ENCODE results near the gene PEG3.

PEG3 gene

GRCh38 chr19:56838909-56839651, 1.4 kb downstream of the PEG3 start:
- no peak for DNase-seq

DNA sequence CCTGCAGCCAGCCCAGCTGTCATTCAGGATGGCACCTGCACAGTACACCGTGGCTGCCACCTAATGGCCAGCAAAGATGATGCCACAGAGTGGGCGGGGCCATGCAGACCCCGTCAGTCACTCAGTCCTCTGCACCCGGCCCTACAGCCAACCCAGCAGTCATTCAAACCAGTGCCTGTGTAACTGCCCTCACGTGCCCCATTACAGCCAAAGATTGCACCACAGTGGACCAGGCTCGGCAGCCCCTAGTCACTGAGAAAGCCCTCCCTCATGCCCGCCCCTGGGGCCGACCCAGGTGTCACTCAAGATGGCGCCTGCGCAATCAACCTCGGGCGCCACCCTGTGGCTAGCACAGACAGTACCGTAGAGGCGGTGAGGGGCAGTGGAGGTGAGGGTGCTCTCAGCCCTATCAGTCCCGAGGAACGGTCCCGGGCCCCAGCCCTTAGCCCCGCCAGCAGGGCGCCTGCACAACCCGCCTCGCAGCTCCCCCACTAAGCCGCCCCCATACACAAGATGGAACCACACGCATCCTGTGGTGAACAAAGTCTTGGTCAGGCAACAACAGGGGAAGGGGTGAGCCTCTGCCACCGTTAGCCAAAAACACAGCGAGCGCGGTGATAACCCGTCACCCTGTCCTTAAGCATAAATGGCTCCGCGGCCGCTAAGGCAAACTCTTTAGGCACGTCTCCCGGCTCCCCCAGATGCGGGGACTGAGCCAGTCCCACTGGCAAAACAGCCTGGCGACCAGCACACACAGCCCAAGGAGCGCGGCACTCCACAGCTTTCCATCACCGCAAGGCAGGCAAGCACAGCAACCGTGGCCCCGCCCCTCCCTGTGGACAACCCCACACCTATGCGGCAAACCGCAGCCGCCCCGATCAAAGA, 2.3 kb downstream of the PEG3 start:
- no peak for DNase-seq

GRCh38 chr19:56837492-56838023, 3.0 kb downstream of the PEG3 start:
- no peak for DNase-seq

DNA sequence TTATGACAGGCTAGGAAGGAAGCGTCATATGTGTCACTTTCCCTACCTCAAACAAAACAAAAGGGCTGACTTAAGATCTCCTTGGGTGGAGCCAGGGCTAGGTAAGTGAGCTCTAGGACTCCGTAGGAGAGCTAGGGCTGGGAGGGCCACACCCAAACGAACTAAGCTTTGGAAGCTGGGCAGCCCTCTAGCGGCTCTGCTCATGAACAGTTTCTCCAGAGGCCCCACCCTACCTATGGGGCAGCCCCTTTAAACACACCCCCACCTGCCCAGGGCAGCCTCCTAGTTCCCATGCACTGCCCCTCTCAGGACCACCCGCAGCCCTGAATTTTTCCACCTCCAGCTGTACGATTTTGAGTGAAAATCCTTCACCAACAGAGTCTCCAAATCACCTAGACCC, 3.5 kb downstream of the PEG3 start:
- DNase-seq: no peak

- no peak for DNase-seq
Measured at GRCh38 chr19:56836059-56836458, 4.5 kb downstream of the PEG3 start.

GRCh38 chr19:56835401-56835800, 5.1 kb downstream of the PEG3 start:
- no peak for DNase-seq

DNA sequence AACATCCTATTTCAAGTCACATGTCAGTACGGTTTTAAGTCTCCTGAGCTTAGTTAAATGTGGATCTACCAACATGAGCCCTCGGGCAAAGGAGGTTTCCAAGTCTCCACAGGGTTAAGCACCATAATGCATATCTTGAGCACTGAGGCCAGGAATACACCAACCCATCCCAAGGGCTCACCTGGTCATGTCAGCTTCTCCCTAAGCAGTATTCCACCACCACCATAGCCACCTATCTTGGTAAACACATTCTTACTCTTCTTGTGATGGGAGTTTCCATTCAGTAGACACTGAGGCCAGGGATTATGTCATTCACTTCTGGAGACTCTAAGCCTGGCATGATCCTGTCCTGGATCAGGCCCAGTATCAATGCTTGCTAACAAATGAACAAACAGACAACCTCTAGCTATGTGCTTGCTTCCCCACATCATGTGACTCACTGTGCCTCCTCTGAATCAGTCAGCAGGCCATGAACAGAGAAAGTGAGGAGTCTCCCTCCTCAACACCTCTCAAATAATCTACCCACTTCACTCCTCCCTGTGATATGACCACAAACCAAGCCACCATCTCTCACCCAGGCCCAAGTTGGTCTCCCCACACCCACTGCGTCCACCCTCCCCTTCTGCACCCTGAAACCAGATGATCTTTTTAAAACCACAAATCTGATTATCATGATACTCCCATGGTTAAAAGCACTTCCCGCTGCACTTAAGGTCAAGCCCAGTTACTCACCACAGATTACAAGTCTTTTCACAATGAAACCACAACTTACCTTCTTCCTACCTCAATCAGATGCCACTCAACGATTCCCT, 5.8 kb downstream of the PEG3 start:
- no peak for DNase-seq

- DNase-seq: no peak
Measured at GRCh38 chr19:56832352-56832928, 8.1 kb downstream of the PEG3 start.

GRCh38 chr19:56831255-56831654, 9.3 kb downstream of the PEG3 start:
- DNase-seq: no peak

- DNase-seq: no peak
Measured at GRCh38 chr19:56829596-56829995, 10.9 kb downstream of the PEG3 start.

GRCh38 chr19:56827708-56828107, 12.8 kb downstream of the PEG3 start:
- no peak for DNase-seq

- DNase-seq: no peak
Measured at GRCh38 chr19:56823956-56824355, 16.6 kb downstream of the PEG3 start.

GRCh38 chr19:56823417-56823816, 17.1 kb downstream of the PEG3 start:
- no peak for DNase-seq

DNA sequence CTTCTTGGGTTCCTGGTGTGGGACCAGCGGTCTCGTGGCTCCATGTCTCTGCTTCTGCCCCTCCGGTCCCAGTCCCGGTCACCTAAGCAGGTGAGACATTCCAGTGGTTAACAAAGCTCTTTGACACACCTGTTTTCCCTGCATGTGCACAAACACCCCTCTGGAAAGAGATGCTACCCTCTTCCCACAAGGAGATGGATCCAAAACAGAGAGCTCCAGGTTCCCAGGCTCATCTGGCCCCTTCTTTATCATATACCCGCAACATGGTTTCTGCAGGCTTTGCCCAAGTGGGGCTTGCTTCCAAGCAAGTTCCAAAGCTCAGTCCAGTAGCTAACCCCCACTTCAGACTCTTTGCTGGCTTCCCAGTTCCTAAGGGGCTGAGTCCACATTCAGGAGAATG, 17.8 kb downstream of the PEG3 start:
- DNase-seq: no peak

DNA sequence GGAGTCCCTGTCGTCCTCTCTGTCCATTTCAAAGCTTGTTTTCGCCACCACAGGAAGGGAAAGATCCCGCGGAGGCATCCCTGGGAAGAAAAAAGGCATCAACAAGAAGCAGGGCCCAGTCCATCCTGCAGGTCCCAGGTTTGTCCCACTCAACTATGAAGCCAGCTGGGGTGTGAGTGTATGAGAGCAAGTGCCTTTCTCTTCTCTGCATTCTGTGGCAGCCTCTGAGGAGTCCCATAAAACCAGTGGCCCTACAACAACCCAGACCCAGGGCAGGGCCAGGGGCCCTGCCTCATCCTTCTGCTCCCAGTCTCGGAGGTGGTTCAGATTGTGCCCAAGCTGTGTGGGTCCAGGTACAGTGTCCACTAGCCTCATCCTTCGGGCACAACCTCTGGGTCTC, 18.9 kb downstream of the PEG3 start:
- no peak for DNase-seq

- no peak for DNase-seq
Measured at GRCh38 chr19:56821209-56821608, 19.3 kb downstream of the PEG3 start.

GRCh38 chr19:56819166-56819565, 21.4 kb downstream of the PEG3 start:
- DNase-seq: no peak

DNA sequence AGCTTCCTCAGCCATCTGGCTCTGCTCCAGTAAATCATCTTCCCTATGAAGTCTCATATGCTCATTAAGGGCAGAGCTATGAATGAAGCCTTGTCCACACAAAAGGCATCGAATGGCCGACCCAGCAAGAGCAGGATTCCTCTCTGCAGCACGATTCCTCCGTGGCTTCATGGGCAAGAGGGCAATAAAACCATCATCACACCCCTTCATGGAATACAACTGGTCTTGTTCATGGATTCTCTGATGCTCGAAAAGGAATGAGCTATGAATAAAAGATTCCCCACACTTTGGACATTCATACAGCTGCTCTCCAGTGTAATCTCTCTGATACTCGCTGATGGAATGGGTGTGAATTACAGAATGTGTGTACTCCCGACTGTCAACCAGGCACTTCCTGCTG, 25.9 kb downstream of the PEG3 start:
- no peak for DNase-seq

GRCh38 chr19:56813531-56813930, 27.0 kb downstream of the PEG3 start:
- DNase-seq: no peak

DNA sequence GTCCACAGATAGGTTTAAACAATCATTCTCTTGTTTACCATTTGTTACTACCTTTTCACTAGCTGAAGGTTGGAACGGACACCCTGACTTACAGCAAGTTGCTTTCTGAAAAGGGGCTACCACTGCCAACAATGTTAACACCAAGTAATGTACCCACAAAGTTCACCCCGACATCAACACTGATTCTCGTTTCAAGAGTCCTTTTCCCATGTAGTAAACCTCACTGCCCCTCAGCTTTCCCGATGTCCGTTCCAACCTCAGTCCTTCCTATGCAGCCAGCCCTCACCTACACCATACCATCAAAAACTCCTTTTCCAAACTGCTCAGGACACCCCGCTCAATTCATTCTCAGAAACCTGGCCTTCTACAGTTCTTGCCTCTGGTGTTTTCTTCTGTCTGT, 29.0 kb downstream of the PEG3 start:
- no peak for DNase-seq

GRCh38 chr19:56810260-56810659, 30.3 kb downstream of the PEG3 start:
- DNase-seq: no peak

DNA sequence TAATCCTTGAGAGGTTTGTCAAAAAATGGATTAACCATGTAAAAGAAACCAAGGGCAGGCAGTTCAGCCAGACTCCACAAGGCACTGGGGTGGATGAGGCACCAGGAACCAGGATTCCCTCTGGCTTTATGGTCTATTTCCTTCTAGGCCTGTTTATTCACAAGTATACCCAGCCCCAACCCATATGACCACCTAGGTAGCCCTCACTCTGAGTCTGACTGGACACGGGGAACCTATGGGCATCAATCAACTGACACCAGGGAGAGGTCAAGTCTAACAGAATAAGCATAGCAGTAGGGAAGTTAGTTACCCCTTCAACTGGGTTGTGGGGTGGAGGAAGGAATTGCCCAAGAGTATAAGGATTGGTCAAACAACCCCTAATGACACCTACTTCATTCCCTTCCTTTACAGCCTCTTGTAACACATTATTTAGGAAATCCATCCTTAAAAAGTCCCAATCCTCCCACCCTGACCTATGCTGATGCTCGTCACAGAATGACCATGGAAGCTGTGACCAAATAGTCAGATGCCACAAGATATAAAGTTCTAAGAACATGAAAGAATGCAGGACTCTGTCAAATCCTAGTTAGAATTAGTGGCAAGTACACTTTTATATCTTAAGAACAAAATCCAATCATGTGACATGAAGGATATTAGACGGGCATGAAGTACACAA, 31.7 kb downstream of the PEG3 start:
- no peak for DNase-seq

All from stimulated activated CD4-positive, alpha-beta T cell treated with anti-CD3 and anti-CD28 coated beads, Interleukin-2, amount 100 ng/mL, for 48 hours (primary cell).